Measurements from ENCODE around the gene TEKT5. TPM values are rescaled to one million over a fixed set of nuclear protein-coding genes. Genes with fewer than 3 reads are reported as not detected.

Gene TEKT5
- total and polyA plus RNA-seq, 4 donors = 0.13 to 0.92 TPM; not detected in 2

- Histone ChIP-seq H3K9me3 (ENCODE audit: control insufficient read depth in 4 of 4, low read length in 3 of 4) (no peaks in the 10 kb centered on the region), H3K27me3 (ENCODE audit: control insufficient read depth in 4 of 4, insufficient read depth in 4 of 4, low read length in 3 of 4) (no peaks in the 10 kb centered on the region), H3K36me3 (ENCODE audit: control insufficient read depth in 4 of 4, insufficient read depth in 3 of 4, low read depth in 1 of 4, low read length in 3 of 4) (no peaks in the 10 kb centered on the region), H3K9ac (ENCODE audit: low read depth in 1 of 2, low read length in 2 of 2) (no peak overlapping the region), H3K4me1 (ENCODE audit: control insufficient read depth in 4 of 4, insufficient read depth in 4 of 4, low read length in 3 of 4) (no peaks in the 10 kb centered on the region), H3K4me3 (ENCODE audit: low read depth in 1 of 3, low read length in 3 of 3) (no peak overlapping the region), H3K27ac (ENCODE audit: low read depth in 1 of 2, low read length in 2 of 2) (no peak overlapping the region)
- no peak for DNase-seq (ENCODE audit: low spot score)
- TF ChIP-seq TAF1 (conservative IDR thresholded peaks at IDR 0.05) = no peak
- TF ChIP-seq SP1 (IDR thresholded peaks at IDR 0.05) = no peak
- no peak for TF ChIP-seq CTCF (IDR thresholded peaks at IDR 0.05; ENCODE audit: low read depth, low read length, missing input control)
- TF ChIP-seq EGR1 (IDR thresholded peaks at IDR 0.05; ENCODE audit: low read depth in 2 of 2) = no peak
- TF ChIP-seq MAX (IDR thresholded peaks at IDR 0.05) = no peak
- WGBS = 85% methylated on average over 6 of the region's 6 CpGs
Measured at GRCh38 chr16:10676284-10676683, 18.4 kb downstream of the TEKT5 start.

GRCh38 chr16:10675861-10676260 lies 18.9 kb downstream of the TEKT5 start:
- Histone ChIP-seq H3K36me3 (ENCODE audit: control insufficient read depth in 4 of 4, insufficient read depth in 3 of 4, low read depth in 1 of 4, low read length in 3 of 4) (no peaks in the 10 kb centered on the region), H3K9ac (ENCODE audit: low read depth in 1 of 2, low read length in 2 of 2) (no peak overlapping the region), H3K4me3 (ENCODE audit: low read depth in 1 of 3, low read length in 3 of 3) (no peak overlapping the region), H3K9me3 (ENCODE audit: control insufficient read depth in 4 of 4, low read length in 3 of 4) (no peaks in the 10 kb centered on the region), H3K27ac (ENCODE audit: low read depth in 1 of 2, low read length in 2 of 2) (no peak overlapping the region), H3K27me3 (ENCODE audit: control insufficient read depth in 4 of 4, insufficient read depth in 4 of 4, low read length in 3 of 4) (no peaks in the 10 kb centered on the region), H3K4me1 (ENCODE audit: control insufficient read depth in 4 of 4, insufficient read depth in 4 of 4, low read length in 3 of 4) (no peaks in the 10 kb centered on the region)
- WGBS = 95% methylated on average over 13 of the region's 13 CpGs
- TF ChIP-seq ZBTB33 (IDR thresholded peaks at IDR 0.05) (no peak), FOXA1 (IDR thresholded peaks at IDR 0.05) (no peak), MAX (IDR thresholded peaks at IDR 0.05) (no peak)
- DNase-seq (ENCODE audit: low spot score) = no peak

- Histone ChIP-seq H3K36me3 (ENCODE audit: control insufficient read depth in 4 of 4, insufficient read depth in 3 of 4, low read depth in 1 of 4, low read length in 3 of 4) (no peaks in the 10 kb centered on the region), H3K9me3 (ENCODE audit: control insufficient read depth in 4 of 4, low read length in 3 of 4) (no peaks in the 10 kb centered on the region), H3K27me3 (ENCODE audit: control insufficient read depth in 4 of 4, insufficient read depth in 4 of 4, low read length in 3 of 4) (no peaks in the 10 kb centered on the region), H3K4me1 (ENCODE audit: control insufficient read depth in 4 of 4, insufficient read depth in 4 of 4, low read length in 3 of 4) (no peaks in the 10 kb centered on the region), H3K4me3 (ENCODE audit: low read depth in 1 of 3, low read length in 3 of 3) (no peak overlapping the region), H3K27ac (ENCODE audit: low read depth in 1 of 2, low read length in 2 of 2) (no peak overlapping the region), H3K9ac (ENCODE audit: low read depth in 1 of 2, low read length in 2 of 2) (no peak overlapping the region)
- 93% methylated on average over 11 of the region's 11 CpGs for WGBS
- no peak for DNase-seq (ENCODE audit: low spot score)
- no peak for TF ChIP-seq EGR1 (IDR thresholded peaks at IDR 0.05; ENCODE audit: low read depth in 2 of 2)
- no peak for TF ChIP-seq ATF3 (IDR thresholded peaks at IDR 0.05)
- TF ChIP-seq FOXA2 (IDR thresholded peaks at IDR 0.05) = no peak
- TF ChIP-seq NR2F2 (IDR thresholded peaks at IDR 0.05) = no peak
- TF ChIP-seq ZBTB33 (IDR thresholded peaks at IDR 0.05) = no peak
- TF ChIP-seq MAX (IDR thresholded peaks at IDR 0.05) = no peak
- no peak for TF ChIP-seq JUND (IDR thresholded peaks at IDR 0.05)
- TF ChIP-seq FOXA1 (IDR thresholded peaks at IDR 0.05) = no peak
- no peak for TF ChIP-seq GABPA (IDR thresholded peaks at IDR 0.05 in 1 of 2, conservative IDR thresholded peaks at IDR 0.05 in 1 of 2)
- no peak for TF ChIP-seq REST (IDR thresholded peaks at IDR 0.05)
- no peak for TF ChIP-seq CTCF (IDR thresholded peaks at IDR 0.05; ENCODE audit: low read depth, low read length, missing input control)
- no peak for TF ChIP-seq TAF1 (conservative IDR thresholded peaks at IDR 0.05)
Measured at GRCh38 chr16:10675216-10675615, 19.5 kb downstream of the TEKT5 start.

All from liver (tissue), 9 donors.